Activated CD4-positive, alpha-beta T cell treated with anti-CD3 and anti-CD28 coated beads, Interleukin-2, amount 50 U/mL, for 24 hours (primary cell): ENCODE results near the gene PLSCR3.
"Not testable (repeated sequence)": the region's sequence is repeated elsewhere in the genome, so short reads cannot be mapped to it uniquely, and the experiment has no call there.

Experiments
- DNase-seq, 2 donors: peaks; one replicate each; pipeline ENCODE4 v3.0.0-alpha.2; 2020; ENCODE audit warnings: low read depth in 1 of 2, low spot score in 1 of 2

Gene PLSCR3

GRCh38 chr17:7382901-7383300 lies 11.4 kb downstream of the PLSCR3 start:
- no peak for DNase-seq

- DNase-seq: no peak
Observed at GRCh38 chr17:7380855-7381683, 13.3 kb downstream of the PLSCR3 start, which contains the start of gene TNK1. TSS of gene TNK1 (plus strand) at chr17:7381089. CDS start at chr17:7382927, 1,838 bp downstream.

GRCh38 chr17:7380321-7380720 lies 14.0 kb downstream of the PLSCR3 start:
- DNase-seq: no peak

- DNase-seq: no peak
Observed at GRCh38 chr17:7379134-7379533, 15.2 kb downstream of the PLSCR3 start.

GRCh38 chr17:7374353-7374752 lies 20.0 kb downstream of the PLSCR3 start:
- no peak for DNase-seq

GRCh38 chr17:7370853-7371252 lies 23.5 kb downstream of the PLSCR3 start:
- no peak for DNase-seq

GRCh38 chr17:7369825-7370224 lies 24.5 kb downstream of the PLSCR3 start:
- no peak for DNase-seq

GRCh38 chr17:7368599-7368994 lies 25.7 kb downstream of the PLSCR3 start:
- DNase-seq: not testable (repeated sequence)

GRCh38 chr17:7367918-7368598 lies 26.3 kb downstream of the PLSCR3 start:
- DNase-seq: no peak

- DNase-seq: no peak
Observed at GRCh38 chr17:7367083-7367482, 27.2 kb downstream of the PLSCR3 start.

GRCh38 chr17:7365963-7366362 lies 28.4 kb downstream of the PLSCR3 start:
- not testable (repeated sequence) for DNase-seq

- DNase-seq: no peak
Observed at GRCh38 chr17:7363311-7363710, 31.0 kb downstream of the PLSCR3 start.

- DNase-seq: no peak
Observed at GRCh38 chr17:7361906-7362305, 32.4 kb downstream of the PLSCR3 start.

- no peak for DNase-seq
Observed at GRCh38 chr17:7357381-7357780, 36.9 kb downstream of the PLSCR3 start.

GRCh38 chr17:7356756-7357155 lies 37.6 kb downstream of the PLSCR3 start:
- no peak for DNase-seq

GRCh38 chr17:7356072-7356549 lies 38.2 kb downstream of the PLSCR3 start:
- DNase-seq: peak; percentile 70 to 77

GRCh38 chr17:7355573-7355972 lies 38.8 kb downstream of the PLSCR3 start:
- no peak for DNase-seq

- DNase-seq: no peak
Observed at GRCh38 chr17:7355053-7355452, 39.3 kb downstream of the PLSCR3 start, which contains the start of gene TMEM95. TSS of gene TMEM95 (plus strand) at chr17:7355156. CDS start at chr17:7355205, 49 bp downstream.

GRCh38 chr17:7354262-7354843 lies 40.0 kb downstream of the PLSCR3 start:
- no peak for DNase-seq

- DNase-seq: no peak
Observed at GRCh38 chr17:7352910-7353635, 41.3 kb downstream of the PLSCR3 start.

- no peak for DNase-seq
Observed at GRCh38 chr17:7352503-7352889, 41.8 kb downstream of the PLSCR3 start.
